ENCODE results near the gene S100PBP. TPM values are rescaled to one million over a fixed set of nuclear protein-coding genes. Genes with fewer than 3 reads are reported as not detected.

The S100PBP gene
- total and polyA plus RNA-seq, 9 of the 15 experiments (the other 6 are each of a cell fraction or from before 2014, with no cell fraction given): 22.9 to 60.2 (median 32.9) TPM

DNA sequence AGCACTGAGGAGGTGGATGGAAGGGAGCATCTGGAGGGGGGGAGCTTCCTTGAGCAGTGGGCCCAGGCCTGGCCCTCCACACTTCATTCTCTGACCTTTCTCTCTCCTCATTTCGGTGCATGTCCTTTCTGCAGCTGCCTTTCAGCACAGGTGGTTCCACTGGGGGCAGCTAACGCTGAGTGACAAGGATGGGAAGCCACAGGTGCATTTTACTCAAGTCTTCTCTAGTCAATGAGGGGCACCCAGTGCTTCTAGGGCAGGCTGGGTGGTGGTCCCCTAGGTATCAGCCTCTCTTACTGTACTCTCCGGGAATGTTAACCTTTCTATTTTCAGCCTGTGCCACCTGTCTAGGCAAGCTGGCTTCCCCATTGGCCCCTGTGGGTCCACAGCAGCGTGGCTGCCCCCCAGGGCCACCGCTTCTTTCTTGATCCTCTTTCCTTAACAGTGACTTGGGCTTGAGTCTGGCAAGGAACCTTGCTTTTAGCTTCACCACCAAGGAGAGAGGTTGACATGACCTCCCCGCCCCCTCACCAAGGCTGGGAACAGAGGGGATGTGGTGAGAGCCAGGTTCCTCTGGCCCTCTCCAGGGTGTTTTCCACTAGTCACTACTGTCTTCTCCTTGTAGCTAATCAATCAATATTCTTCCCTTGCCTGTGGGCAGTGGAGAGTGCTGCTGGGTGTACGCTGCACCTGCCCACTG is 43.5 kb upstream of the S100PBP start (continued):
- TF ChIP-seq, protein P1, sequence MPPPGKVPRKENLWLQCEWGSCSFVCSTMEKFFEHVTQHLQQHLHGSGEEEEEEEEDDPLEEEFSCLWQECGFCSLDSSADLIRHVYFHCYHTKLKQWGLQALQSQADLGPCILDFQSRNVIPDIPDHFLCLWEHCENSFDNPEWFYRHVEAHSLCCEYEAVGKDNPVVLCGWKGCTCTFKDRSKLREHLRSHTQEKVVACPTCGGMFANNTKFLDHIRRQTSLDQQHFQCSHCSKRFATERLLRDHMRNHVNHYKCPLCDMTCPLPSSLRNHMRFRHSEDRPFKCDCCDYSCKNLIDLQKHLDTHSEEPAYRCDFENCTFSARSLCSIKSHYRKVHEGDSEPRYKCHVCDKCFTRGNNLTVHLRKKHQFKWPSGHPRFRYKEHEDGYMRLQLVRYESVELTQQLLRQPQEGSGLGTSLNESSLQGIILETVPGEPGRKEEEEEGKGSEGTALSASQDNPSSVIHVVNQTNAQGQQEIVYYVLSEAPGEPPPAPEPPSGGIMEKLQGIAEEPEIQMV (tag; conservative IDR thresholded peaks at IDR 0.05; ENCODE audit: low read depth): no peak
- TF ChIP-seq, protein P2, sequence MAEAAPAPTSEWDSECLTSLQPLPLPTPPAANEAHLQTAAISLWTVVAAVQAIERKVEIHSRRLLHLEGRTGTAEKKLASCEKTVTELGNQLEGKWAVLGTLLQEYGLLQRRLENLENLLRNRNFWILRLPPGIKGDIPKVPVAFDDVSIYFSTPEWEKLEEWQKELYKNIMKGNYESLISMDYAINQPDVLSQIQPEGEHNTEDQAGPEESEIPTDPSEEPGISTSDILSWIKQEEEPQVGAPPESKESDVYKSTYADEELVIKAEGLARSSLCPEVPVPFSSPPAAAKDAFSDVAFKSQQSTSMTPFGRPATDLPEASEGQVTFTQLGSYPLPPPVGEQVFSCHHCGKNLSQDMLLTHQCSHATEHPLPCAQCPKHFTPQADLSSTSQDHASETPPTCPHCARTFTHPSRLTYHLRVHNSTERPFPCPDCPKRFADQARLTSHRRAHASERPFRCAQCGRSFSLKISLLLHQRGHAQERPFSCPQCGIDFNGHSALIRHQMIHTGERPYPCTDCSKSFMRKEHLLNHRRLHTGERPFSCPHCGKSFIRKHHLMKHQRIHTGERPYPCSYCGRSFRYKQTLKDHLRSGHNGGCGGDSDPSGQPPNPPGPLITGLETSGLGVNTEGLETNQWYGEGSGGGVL (CRISPR knock-in tag; IDR thresholded peaks at IDR 0.05): no peak
- TF ChIP-seq MTA3 (IDR thresholded peaks at IDR 0.05; ENCODE audit: borderline replicate concordance): peak; percentile 54; the same call in 1 of the 2 replicates
- peak in 1 of 2 experiments; percentile 55; a peak in 2 of 4 replicates for TF ChIP-seq MAZ (CRISPR knock-in tag; conservative IDR thresholded peaks at IDR 0.05 in 1 of 2, IDR thresholded peaks at IDR 0.05 in 1 of 2)
- TF ChIP-seq CAMTA2 (CRISPR knock-in tag; conservative IDR thresholded peaks at IDR 0.05): no peak
- TF ChIP-seq, protein P3, sequence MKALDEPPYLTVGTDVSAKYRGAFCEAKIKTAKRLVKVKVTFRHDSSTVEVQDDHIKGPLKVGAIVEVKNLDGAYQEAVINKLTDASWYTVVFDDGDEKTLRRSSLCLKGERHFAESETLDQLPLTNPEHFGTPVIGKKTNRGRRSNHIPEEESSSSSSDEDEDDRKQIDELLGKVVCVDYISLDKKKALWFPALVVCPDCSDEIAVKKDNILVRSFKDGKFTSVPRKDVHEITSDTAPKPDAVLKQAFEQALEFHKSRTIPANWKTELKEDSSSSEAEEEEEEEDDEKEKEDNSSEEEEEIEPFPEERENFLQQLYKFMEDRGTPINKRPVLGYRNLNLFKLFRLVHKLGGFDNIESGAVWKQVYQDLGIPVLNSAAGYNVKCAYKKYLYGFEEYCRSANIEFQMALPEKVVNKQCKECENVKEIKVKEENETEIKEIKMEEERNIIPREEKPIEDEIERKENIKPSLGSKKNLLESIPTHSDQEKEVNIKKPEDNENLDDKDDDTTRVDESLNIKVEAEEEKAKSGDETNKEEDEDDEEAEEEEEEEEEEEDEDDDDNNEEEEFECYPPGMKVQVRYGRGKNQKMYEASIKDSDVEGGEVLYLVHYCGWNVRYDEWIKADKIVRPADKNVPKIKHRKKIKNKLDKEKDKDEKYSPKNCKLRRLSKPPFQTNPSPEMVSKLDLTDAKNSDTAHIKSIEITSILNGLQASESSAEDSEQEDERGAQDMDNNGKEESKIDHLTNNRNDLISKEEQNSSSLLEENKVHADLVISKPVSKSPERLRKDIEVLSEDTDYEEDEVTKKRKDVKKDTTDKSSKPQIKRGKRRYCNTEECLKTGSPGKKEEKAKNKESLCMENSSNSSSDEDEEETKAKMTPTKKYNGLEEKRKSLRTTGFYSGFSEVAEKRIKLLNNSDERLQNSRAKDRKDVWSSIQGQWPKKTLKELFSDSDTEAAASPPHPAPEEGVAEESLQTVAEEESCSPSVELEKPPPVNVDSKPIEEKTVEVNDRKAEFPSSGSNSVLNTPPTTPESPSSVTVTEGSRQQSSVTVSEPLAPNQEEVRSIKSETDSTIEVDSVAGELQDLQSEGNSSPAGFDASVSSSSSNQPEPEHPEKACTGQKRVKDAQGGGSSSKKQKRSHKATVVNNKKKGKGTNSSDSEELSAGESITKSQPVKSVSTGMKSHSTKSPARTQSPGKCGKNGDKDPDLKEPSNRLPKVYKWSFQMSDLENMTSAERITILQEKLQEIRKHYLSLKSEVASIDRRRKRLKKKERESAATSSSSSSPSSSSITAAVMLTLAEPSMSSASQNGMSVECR (CRISPR knock-in tag; IDR thresholded peaks at IDR 0.05): 0 out of 2 replicates have a peak, but pooled peaks have one; percentile 40

Data from K562 (cell line).